Nephron progenitor cell (in vitro differentiated cells): ENCODE results near the gene POLR2H.

Experiments
- DNase-seq: peaks from one replicate; pipeline ENCODE4 v3.0.0; 2021
- H3K27ac Mint-ChIP-seq: 2 replicates; pipeline ENCODE4 v1.8.0; 2021; ENCODE audit warnings: mild to moderate bottlenecking, moderate library complexity, mixed read lengths
- H3K27me3 Mint-ChIP-seq: 2 replicates; pipeline ENCODE4 v1.8.0; 2021; ENCODE audit warnings: mild to moderate bottlenecking, low read depth, mixed read lengths; ENCODE audit not compliant: poor library complexity
- H3K36me3 Mint-ChIP-seq: 2 replicates; pipeline ENCODE4 v1.8.0; 2021; ENCODE audit warnings: low read depth, mixed read lengths
- H3K4me1 Mint-ChIP-seq: 2 replicates; pipeline ENCODE4 v1.8.0; 2021; ENCODE audit warnings: mixed read lengths
- H3K4me3 Mint-ChIP-seq: 2 replicates; pipeline ENCODE4 v1.8.0; 2021; ENCODE audit warnings: mild to moderate bottlenecking, moderate library complexity, mixed read lengths
- H3K9me3 Mint-ChIP-seq: 2 replicates; pipeline ENCODE4 v1.8.0; 2021; ENCODE audit warnings: mild to moderate bottlenecking, moderate library complexity, mixed read lengths
- TF ChIP-seq, protein P1 (sequence below): fragments of 200-600 bp; sonication (generic); IDR thresholded peaks from 2 replicates; pipeline ENCODE4 v1.5.0; 2021; ENCODE audit warnings: antibody characterized with exemption

The POLR2H gene

DNA sequence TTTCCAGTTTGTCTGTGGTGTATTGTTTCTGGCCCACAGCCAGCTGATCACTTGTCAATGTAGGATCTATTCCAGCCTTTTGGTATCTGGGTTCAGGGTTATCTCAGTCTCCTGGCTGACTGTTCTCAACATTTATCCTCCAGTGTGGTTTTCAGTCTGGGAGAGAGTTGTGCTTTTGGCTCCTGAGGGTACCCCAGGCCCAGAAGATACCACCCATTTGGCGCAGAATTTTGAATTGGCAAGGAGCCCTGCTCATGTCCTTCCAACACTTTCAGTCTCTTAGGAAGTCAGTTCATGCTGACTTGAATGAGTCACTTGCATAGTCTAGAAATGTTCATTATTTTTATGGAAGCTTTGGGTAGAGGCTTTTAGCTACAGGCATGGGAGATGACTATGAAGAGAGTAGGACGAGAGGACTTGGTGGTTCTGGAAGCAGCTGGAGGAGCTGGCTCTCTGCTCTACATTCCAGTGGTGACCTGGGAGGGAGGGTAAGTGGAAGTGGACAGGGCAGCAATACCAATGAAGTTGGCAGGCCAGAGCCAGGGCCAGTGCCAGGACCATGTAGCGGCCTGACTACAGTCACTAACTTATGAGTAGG, 7.2 kb downstream of the POLR2H start:
- TF ChIP-seq, protein P1, sequence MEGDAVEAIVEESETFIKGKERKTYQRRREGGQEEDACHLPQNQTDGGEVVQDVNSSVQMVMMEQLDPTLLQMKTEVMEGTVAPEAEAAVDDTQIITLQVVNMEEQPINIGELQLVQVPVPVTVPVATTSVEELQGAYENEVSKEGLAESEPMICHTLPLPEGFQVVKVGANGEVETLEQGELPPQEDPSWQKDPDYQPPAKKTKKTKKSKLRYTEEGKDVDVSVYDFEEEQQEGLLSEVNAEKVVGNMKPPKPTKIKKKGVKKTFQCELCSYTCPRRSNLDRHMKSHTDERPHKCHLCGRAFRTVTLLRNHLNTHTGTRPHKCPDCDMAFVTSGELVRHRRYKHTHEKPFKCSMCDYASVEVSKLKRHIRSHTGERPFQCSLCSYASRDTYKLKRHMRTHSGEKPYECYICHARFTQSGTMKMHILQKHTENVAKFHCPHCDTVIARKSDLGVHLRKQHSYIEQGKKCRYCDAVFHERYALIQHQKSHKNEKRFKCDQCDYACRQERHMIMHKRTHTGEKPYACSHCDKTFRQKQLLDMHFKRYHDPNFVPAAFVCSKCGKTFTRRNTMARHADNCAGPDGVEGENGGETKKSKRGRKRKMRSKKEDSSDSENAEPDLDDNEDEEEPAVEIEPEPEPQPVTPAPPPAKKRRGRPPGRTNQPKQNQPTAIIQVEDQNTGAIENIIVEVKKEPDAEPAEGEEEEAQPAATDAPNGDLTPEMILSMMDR: no peak
- H3K4me3 Mint-ChIP-seq: no peak overlapping the region

DNA sequence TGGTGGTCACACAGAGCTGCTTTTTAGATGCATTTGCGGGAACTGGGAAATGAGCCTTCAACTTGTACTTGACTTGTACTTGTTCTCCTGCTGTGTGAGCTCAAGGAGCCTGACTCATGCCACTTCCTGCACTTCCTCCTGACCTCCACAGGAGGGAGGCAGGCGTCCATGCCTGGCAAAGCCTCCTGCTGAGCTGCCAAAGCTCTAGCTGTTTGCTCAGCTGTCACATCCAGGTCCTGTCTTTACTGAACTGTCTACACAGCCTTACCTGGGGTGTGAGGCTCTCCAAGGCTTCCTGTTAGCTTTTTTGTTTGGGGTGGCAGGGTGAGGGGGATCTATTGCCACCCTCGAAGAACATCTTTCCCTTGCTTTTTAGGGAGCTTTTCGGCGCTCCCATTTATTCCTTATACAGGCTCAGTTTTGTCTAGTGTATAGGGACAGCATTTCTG, 10.1 kb downstream of the POLR2H start:
- Mint-ChIP-seq H3K36me3 (peaks cover 37% of the 10 kb centered on the region), H3K27me3 (peaks cover 12% of the 10 kb centered on the region), H3K4me1 (peaks cover 28% of the 10 kb centered on the region), H3K4me3 (no peak overlapping the region), H3K27ac (peak overlapping the region; percentile 53), H3K9me3 (no peaks in the 10 kb centered on the region)
- DNase-seq: peak; percentile 74
- TF ChIP-seq, protein P1: peak; percentile 97

More for the DNA sequence above, 7.2 kb downstream of the POLR2H start:
- peaks cover 50% of the 10 kb centered on the region for H3K36me3 Mint-ChIP-seq
- H3K9me3 Mint-ChIP-seq: no peaks in the 10 kb centered on the region
- peaks cover 32% of the 10 kb centered on the region for H3K4me1 Mint-ChIP-seq
- no peak for DNase-seq
- H3K27ac Mint-ChIP-seq: no peak overlapping the region
- H3K27me3 Mint-ChIP-seq: peaks cover 1% of the 10 kb centered on the region

DNA sequence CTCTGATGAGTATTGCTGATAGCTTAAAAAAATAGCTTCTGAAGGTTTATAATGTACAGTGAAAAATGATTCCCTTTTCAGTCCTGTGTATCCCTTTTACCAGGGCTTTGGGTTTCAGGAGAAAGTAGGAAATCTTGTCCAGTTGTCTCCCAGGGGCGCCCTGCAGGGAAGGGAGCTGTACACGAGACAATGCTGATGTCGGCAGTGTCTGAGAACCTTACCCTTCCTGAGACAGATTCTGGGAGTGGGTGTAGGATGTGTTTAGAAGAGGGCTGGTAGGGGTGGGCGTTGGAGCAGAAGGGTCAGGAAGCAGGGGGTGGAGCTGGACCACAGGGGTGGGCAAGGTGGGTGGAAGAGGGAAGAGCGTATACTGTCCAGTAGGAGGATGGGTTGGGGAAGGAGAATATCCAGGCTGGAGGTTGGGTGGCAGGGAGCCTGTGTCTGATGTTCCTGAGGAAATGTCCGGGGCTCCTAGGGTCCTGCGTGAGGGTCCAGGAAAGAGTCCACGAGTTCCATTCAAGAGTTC, 10.8 kb downstream of the POLR2H start:
- TF ChIP-seq, protein P1: no peak
- peaks cover 29% of the 10 kb centered on the region for H3K36me3 Mint-ChIP-seq
- H3K9me3 Mint-ChIP-seq: no peaks in the 10 kb centered on the region
- no peak overlapping the region for H3K4me3 Mint-ChIP-seq
- no peak for DNase-seq
- peaks cover 15% of the 10 kb centered on the region for H3K27me3 Mint-ChIP-seq
- no peak overlapping the region for H3K27ac Mint-ChIP-seq
- peaks cover 31% of the 10 kb centered on the region for H3K4me1 Mint-ChIP-seq

DNA sequence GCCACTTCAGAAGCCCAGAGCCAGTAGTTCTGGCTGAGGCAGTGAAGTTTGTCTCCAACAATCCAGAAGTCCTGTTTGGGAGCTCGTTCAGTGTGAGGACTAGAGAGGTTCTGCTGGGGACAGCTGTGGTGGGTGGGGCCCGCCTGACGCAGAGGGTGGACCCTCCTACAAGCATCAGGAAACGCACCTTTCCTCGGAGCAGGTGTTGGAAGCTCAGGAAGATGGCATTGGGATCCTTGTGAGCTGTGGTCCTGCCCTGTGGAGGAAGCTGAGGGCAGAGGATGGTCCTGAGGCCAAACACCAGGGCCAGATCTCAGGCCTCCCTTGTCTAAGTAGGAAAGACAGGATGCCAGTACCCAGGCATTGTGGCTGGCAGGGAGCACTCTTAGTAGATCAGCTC, 11.4 kb downstream of the POLR2H start:
- H3K27ac Mint-ChIP-seq: no peak overlapping the region
- H3K9me3 Mint-ChIP-seq: no peaks in the 10 kb centered on the region
- H3K4me1 Mint-ChIP-seq: peaks cover 36% of the 10 kb centered on the region
- H3K27me3 Mint-ChIP-seq: peaks cover 15% of the 10 kb centered on the region
- TF ChIP-seq, protein P1: no peak
- no peak overlapping the region for H3K4me3 Mint-ChIP-seq
- peaks cover 23% of the 10 kb centered on the region for H3K36me3 Mint-ChIP-seq
- DNase-seq: no peak

DNA sequence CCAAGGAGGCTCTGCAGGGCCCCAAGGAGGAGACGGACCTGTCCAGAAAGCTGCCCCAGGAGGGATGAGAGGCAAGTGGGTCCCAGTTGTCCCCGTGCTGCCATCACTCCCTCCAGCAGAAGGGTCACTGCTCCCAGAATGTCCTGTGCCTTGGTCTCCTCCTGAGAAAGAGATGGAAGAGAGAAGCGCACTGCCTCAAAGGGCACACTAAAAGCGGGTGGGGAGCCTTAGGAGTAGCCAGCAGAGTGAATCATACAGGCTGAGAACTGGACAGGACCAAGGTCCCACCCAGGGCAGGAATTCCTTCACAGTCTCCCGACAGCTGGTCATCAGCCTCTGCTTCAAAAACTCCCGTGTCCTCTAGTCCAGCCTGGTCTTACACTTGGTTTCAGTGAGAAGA, 11.9 kb downstream of the POLR2H start:
- Mint-ChIP-seq H3K27me3 (peaks cover 19% of the 10 kb centered on the region), H3K36me3 (peaks cover 18% of the 10 kb centered on the region), H3K27ac (no peak overlapping the region), H3K4me1 (peaks cover 41% of the 10 kb centered on the region), H3K4me3 (no peak overlapping the region), H3K9me3 (no peaks in the 10 kb centered on the region)
- TF ChIP-seq, protein P1: no peak
- no peak for DNase-seq
